ENCODE data around the gene BCAR3. TPM values are rescaled to one million over a fixed set of nuclear protein-coding genes. Genes with fewer than 3 reads are reported as not detected.

BCAR3 gene
- total RNA-seq, 4 donors from 2014 or later = 22.3 to 98.7 (median 28.3) TPM

GRCh38 chr1:93670141-93670540, 11.5 kb downstream of the BCAR3 start:
- TF ChIP-seq CTCF (IDR thresholded peaks at IDR 0.05; ENCODE audit: low read depth) = no peak

- no peak for TF ChIP-seq CTCF (IDR thresholded peaks at IDR 0.05; ENCODE audit: low read depth)
These were observed 12.3 kb downstream of the BCAR3 start for GRCh38 chr1:93669369-93669768.

- TF ChIP-seq CTCF (IDR thresholded peaks at IDR 0.05; ENCODE audit: low read depth) = no peak
These were observed 12.7 kb downstream of the BCAR3 start for GRCh38 chr1:93668951-93669350.

- no peak for TF ChIP-seq CTCF (IDR thresholded peaks at IDR 0.05; ENCODE audit: low read depth)
These were observed 13.5 kb downstream of the BCAR3 start for GRCh38 chr1:93668121-93668520.

GRCh38 chr1:93667642-93668041, 14.0 kb downstream of the BCAR3 start:
- TF ChIP-seq CTCF (IDR thresholded peaks at IDR 0.05; ENCODE audit: low read depth) = no peak

GRCh38 chr1:93666613-93667384, 14.8 kb downstream of the BCAR3 start:
- no peak for TF ChIP-seq CTCF (IDR thresholded peaks at IDR 0.05; ENCODE audit: low read depth)

GRCh38 chr1:93665015-93665414, 16.6 kb downstream of the BCAR3 start:
- TF ChIP-seq CTCF (IDR thresholded peaks at IDR 0.05; ENCODE audit: low read depth) = no peak

All from subcutaneous adipose tissue (tissue), 4 donors.